OCI-LY3 (cell line): ENCODE data around the gene PIK3R3.

Experiments used
- CTCF ChIP-seq: fragments of 200-600, 300-600 bp; sonication (generic); IDR thresholded peaks from 2 replicates; pipeline ENCODE4 v1.5.1; 2014; ENCODE audit warnings: antibody characterized with exemption, low read length, low read depth
- EZH2phosphoT487 ChIP-seq: fragments of 200-600 bp; shearing (Covaris generic); IDR thresholded peaks from 2 replicates; pipeline ENCODE4 v1.6.1; 2018; ENCODE audit warnings: antibody characterized with exemption, mixed run types, low read depth

GRCh38 chr1:46171871-46172270, 39.4 kb upstream of the PIK3R3 start:
- no peak for TF ChIP-seq CTCF
- TF ChIP-seq EZH2phosphoT487 = no peak
